Effector CD8-positive, alpha-beta T cell (primary cell): ENCODE results near the gene PKD1.
"Not testable (repeated sequence)": the region's sequence is repeated elsewhere in the genome, so short reads cannot be mapped to it uniquely, and the experiment has no call there.

Experiments used
- DNase-seq: peaks from one replicate; lab custom pipeline; 2025; lab: John Stamatoyannopoulos, UW

Gene PKD1

GRCh38 chr16:2150418-2151187 is 14.9 kb upstream of the PKD1 start:
- no peak for DNase-seq

- DNase-seq, result no peak
These were observed 14.1 kb upstream of the PKD1 start for GRCh38 chr16:2149630-2150417.

GRCh38 chr16:2148714-2149629 is 13.3 kb upstream of the PKD1 start:
- no peak for DNase-seq

- DNase-seq, result peak; percentile 35
These were observed 12.4 kb upstream of the PKD1 start, which contains the start of gene RAB26 for GRCh38 chr16:2147981-2148671. Gene RAB26, plus strand, starts transcription at chr16:2148625. Its CDS starts 159 bp downstream, at chr16:2148784.

- no peak for DNase-seq
These were observed 11.7 kb upstream of the PKD1 start for GRCh38 chr16:2147378-2147777.

GRCh38 chr16:2145843-2146242 is 10.1 kb upstream of the PKD1 start:
- no peak for DNase-seq

GRCh38 chr16:2143878-2144485 is 8.3 kb upstream of the PKD1 start:
- no peak for DNase-seq

GRCh38 chr16:2142942-2143877 is 7.5 kb upstream of the PKD1 start:
- no peak for DNase-seq

GRCh38 chr16:2135071-2135470 is 627 bp downstream of the PKD1 start:
- DNase-seq, result not testable (repeated sequence)

GRCh38 chr16:2133797-2134196 is 1.9 kb downstream of the PKD1 start:
- DNase-seq, result not testable (repeated sequence)

GRCh38 chr16:2129890-2130447 is 5.7 kb downstream of the PKD1 start:
- DNase-seq, result not testable (repeated sequence)

GRCh38 chr16:2129251-2129650 is 6.4 kb downstream of the PKD1 start:
- DNase-seq, result not testable (repeated sequence)

- not testable (repeated sequence) for DNase-seq
These were observed 7.9 kb downstream of the PKD1 start for GRCh38 chr16:2127630-2128280.

GRCh38 chr16:2126928-2127556 is 8.7 kb downstream of the PKD1 start:
- DNase-seq, result not testable (repeated sequence)

- not testable (repeated sequence) for DNase-seq
These were observed 9.4 kb downstream of the PKD1 start for GRCh38 chr16:2126161-2126743.

- DNase-seq, result not testable (repeated sequence)
These were observed 10.1 kb downstream of the PKD1 start for GRCh38 chr16:2125609-2126008.

- not testable (repeated sequence) for DNase-seq
These were observed 10.8 kb downstream of the PKD1 start for GRCh38 chr16:2124694-2125444.
